Mesodermal cell (in vitro differentiated cells): ENCODE measurements around the gene JAG2.

Experiments
- H3K27ac ChIP-seq: 2 replicates; pipeline ENCODE4 v1.7.0; 2013; ENCODE audit warnings: mild to moderate bottlenecking, low read depth, low read length, moderate library complexity; ENCODE audit not compliant: severe bottlenecking
- H3K36me3 ChIP-seq: 2 replicates; pipeline ENCODE4 v1.7.1; 2013; ENCODE audit warnings: mild to moderate bottlenecking, low read length, moderate library complexity; ENCODE audit not compliant: control insufficient read depth, insufficient read depth
- H3K4me1 ChIP-seq: one replicate; pipeline ENCODE4 v1.7.1; 2013; ENCODE audit warnings: mild to moderate bottlenecking, low read length; ENCODE audit not compliant: insufficient read depth, control insufficient read depth, poor library complexity, severe bottlenecking
- H3K4me3 ChIP-seq: 2 replicates; pipeline ENCODE4 v1.7.0; 2013; ENCODE audit warnings: low read length, control low read depth, mild to moderate bottlenecking; ENCODE audit not compliant: insufficient read depth, poor library complexity, severe bottlenecking; ENCODE audit errors: extremely low read depth
- H3K9me3 ChIP-seq: 2 replicates; pipeline ENCODE4 v1.7.1; 2013; ENCODE audit warnings: mild to moderate bottlenecking, low read length, moderate library complexity; ENCODE audit not compliant: control insufficient read depth
- WGBS, 2 experiments: methylation state at CpG; one replicate each; pipeline ENCODE4 v1.1.5; 2013; ENCODE audit warnings: missing lambda C conversion rate in 2 of 2; ENCODE audit not compliant: insufficient coverage in 2 of 2; 5-methylcytosine and 5-hydroxymethylcytosine counted together

Gene JAG2

GRCh38 chr14:105142651-105143450 lies 25.7 kb downstream of the JAG2 start:
- WGBS, 2 experiments, result 95 to 96% methylated on average over 54 to 56 of the region's 60 CpGs
- peaks cover 13% of the 10 kb centered on the region for H3K9me3 ChIP-seq
- no peaks in the 10 kb centered on the region for H3K36me3 ChIP-seq
- no peak overlapping the region for H3K27ac ChIP-seq
- H3K4me1 ChIP-seq, result no peaks in the 10 kb centered on the region
- no peak overlapping the region for H3K4me3 ChIP-seq

GRCh38 chr14:105141486-105142281 lies 26.9 kb downstream of the JAG2 start:
- Histone ChIP-seq H3K4me3 (no peak overlapping the region), H3K27ac (no peak overlapping the region), H3K4me1 (no peaks in the 10 kb centered on the region), H3K36me3 (no peaks in the 10 kb centered on the region), H3K9me3 (peaks cover 13% of the 10 kb centered on the region)
- WGBS, 2 experiments, result 90 to 95% methylated on average over 35 to 38 of the region's 43 CpGs

- Histone ChIP-seq H3K4me3 (no peak overlapping the region), H3K36me3 (no peaks in the 10 kb centered on the region), H3K9me3 (peaks cover 13% of the 10 kb centered on the region), H3K27ac (no peak overlapping the region), H3K4me1 (no peaks in the 10 kb centered on the region)
- 85 to 100% methylated on average over 1 to 4 of the region's 6 CpGs for WGBS, 2 experiments
Observed at GRCh38 chr14:105141026-105141425, 27.6 kb downstream of the JAG2 start.

- H3K9me3 ChIP-seq, result peaks cover 13% of the 10 kb centered on the region
- no peak overlapping the region for H3K27ac ChIP-seq
- H3K4me1 ChIP-seq, result no peaks in the 10 kb centered on the region
- no peaks in the 10 kb centered on the region for H3K36me3 ChIP-seq
- 87% methylated on average over 7 of the region's 7 CpGs for WGBS, 2 experiments
- no peak overlapping the region for H3K4me3 ChIP-seq
Observed at GRCh38 chr14:105140581-105140980, 28.0 kb downstream of the JAG2 start.

- no peak overlapping the region for H3K27ac ChIP-seq
- H3K4me1 ChIP-seq, result no peaks in the 10 kb centered on the region
- WGBS, 2 experiments, result 93 to 94% methylated on average over 4 of the region's 5 CpGs
- peaks cover 13% of the 10 kb centered on the region for H3K9me3 ChIP-seq
- no peaks in the 10 kb centered on the region for H3K36me3 ChIP-seq
- no peak overlapping the region for H3K4me3 ChIP-seq
Observed at GRCh38 chr14:105139831-105140239, 28.7 kb downstream of the JAG2 start.

GRCh38 chr14:105139212-105139825 lies 29.3 kb downstream of the JAG2 start:
- 61 to 68% methylated on average over 6 to 7 of the region's 10 CpGs for WGBS, 2 experiments
- H3K9me3 ChIP-seq, result peaks cover 13% of the 10 kb centered on the region
- no peaks in the 10 kb centered on the region for H3K4me1 ChIP-seq
- H3K4me3 ChIP-seq, result no peak overlapping the region
- no peak overlapping the region for H3K27ac ChIP-seq
- no peaks in the 10 kb centered on the region for H3K36me3 ChIP-seq

- Histone ChIP-seq H3K27ac (no peak overlapping the region), H3K4me3 (no peak overlapping the region), H3K4me1 (no peaks in the 10 kb centered on the region), H3K36me3 (no peaks in the 10 kb centered on the region), H3K9me3 (peaks cover 13% of the 10 kb centered on the region)
- 95 to 97% methylated on average over 11 to 12 of the region's 15 CpGs for WGBS, 2 experiments
Observed at GRCh38 chr14:105138551-105139111, 29.9 kb downstream of the JAG2 start.

GRCh38 chr14:105138021-105138541 lies 30.5 kb downstream of the JAG2 start:
- 92 to 95% methylated on average over 14 to 19 of the region's 19 CpGs for WGBS, 2 experiments
- H3K9me3 ChIP-seq, result peaks cover 13% of the 10 kb centered on the region
- H3K27ac ChIP-seq, result no peak overlapping the region

GRCh38 chr14:105137481-105138020 lies 31.0 kb downstream of the JAG2 start:
- WGBS, 2 experiments, result 85 to 87% methylated on average over 13 to 14 of the region's 14 CpGs
- H3K36me3 ChIP-seq, result no peaks in the 10 kb centered on the region
- H3K4me1 ChIP-seq, result no peaks in the 10 kb centered on the region
- H3K4me3 ChIP-seq, result no peak overlapping the region
- H3K27ac ChIP-seq, result no peak overlapping the region
- H3K9me3 ChIP-seq, result peaks cover 13% of the 10 kb centered on the region

More at GRCh38 chr14:105138021-105138541, 30.5 kb downstream of the JAG2 start:
- no peaks in the 10 kb centered on the region for H3K36me3 ChIP-seq
- no peak overlapping the region for H3K4me3 ChIP-seq
- no peaks in the 10 kb centered on the region for H3K4me1 ChIP-seq
